Measurements from ENCODE around the gene CCDC157.

CCDC157 gene

GRCh38 chr22:30396871-30397655 lies 40.3 kb downstream of the CCDC157 start, which contains the start of gene SEC14L2:
Gene SEC14L2 (plus strand): TSS chr22:30397018. CDS start chr22:30397117, 99 bp downstream.
- Histone ChIP-seq H3K18ac (ENCODE audit: low read depth in 1 of 2, low read length in 2 of 2) (peak within 1 kb of the TSS; percentile 45 to 75), H2BK15ac (ENCODE audit: low read depth, poor library complexity, severe bottlenecking) (peak within 1 kb of the TSS; percentile 70), H3K4me3 (ENCODE audit: insufficient read depth in 1 of 2, low read depth in 1 of 2, low read length in 2 of 2) (peak within 1 kb of the TSS; percentile 82 to 89), H2BK12ac (ENCODE audit: low read length in 2 of 2) (peak within 1 kb of the TSS; percentile 28 to 71), H3K9me3 (ENCODE audit: control insufficient read depth, low read length) (no peaks in the 10 kb centered on the region), H3K14ac (ENCODE audit: low read length in 2 of 2) (peak within 1 kb of the TSS in 1 of 2 experiments; percentile 53), H3K36me3 (ENCODE audit: control insufficient read depth in 1 of 2, insufficient read depth in 2 of 2, low read depth in 1 of 2, low read length in 2 of 2) (peaks cover 2 to 4% of the 10 kb centered on the region in 2 experiments), H3K23ac (ENCODE audit: low read length in 2 of 2) (peak within 1 kb of the TSS in 1 of 2 experiments; percentile 84), H3K4me1 (ENCODE audit: control insufficient read depth, insufficient read depth, low read depth, low read length) (peaks cover 39% of the 10 kb centered on the region), H4K8ac (ENCODE audit: low read length) (peak within 1 kb of the TSS; percentile 59), H3K27me3 (ENCODE audit: control insufficient read depth in 1 of 2, insufficient read depth in 1 of 2, low read length in 2 of 2) (no peaks in the 10 kb centered on the region), H3K79me1 (replicated peaks; ENCODE audit: low read length, poor library complexity, severe bottlenecking) (peaks cover 27% of the 10 kb centered on the region), H3K4me2 (ENCODE audit: low read length, poor library complexity, severe bottlenecking) (peak within 1 kb of the TSS; percentile 86), H2AK5ac (ENCODE audit: low read length, severe bottlenecking) (peak within 1 kb of the TSS; percentile 47), H3K27ac (ENCODE audit: low read length, poor library complexity, severe bottlenecking) (no peak within 1 kb of the TSS), H4K91ac (ENCODE audit: low read length) (no peak within 1 kb of the TSS), H2AFZ (ENCODE audit: low read depth, low read length) (peak within 1 kb of the TSS; percentile 64), H2BK120ac (ENCODE audit: low read depth, low read length) (no peak within 1 kb of the TSS), H2BK5ac (ENCODE audit: low read depth, low read length, poor library complexity, severe bottlenecking) (no peak within 1 kb of the TSS), H3K4ac (ENCODE audit: low read depth in 1 of 2, low read length in 2 of 2) (peak within 1 kb of the TSS in 1 of 2 experiments; percentile 11), H3K9ac (ENCODE audit: low read length) (peak within 1 kb of the TSS; percentile 68)
- WGBS = under 1% methylated on average over 48 of the region's 56 CpGs
- DNase-seq = peak; percentile 53

DNA sequence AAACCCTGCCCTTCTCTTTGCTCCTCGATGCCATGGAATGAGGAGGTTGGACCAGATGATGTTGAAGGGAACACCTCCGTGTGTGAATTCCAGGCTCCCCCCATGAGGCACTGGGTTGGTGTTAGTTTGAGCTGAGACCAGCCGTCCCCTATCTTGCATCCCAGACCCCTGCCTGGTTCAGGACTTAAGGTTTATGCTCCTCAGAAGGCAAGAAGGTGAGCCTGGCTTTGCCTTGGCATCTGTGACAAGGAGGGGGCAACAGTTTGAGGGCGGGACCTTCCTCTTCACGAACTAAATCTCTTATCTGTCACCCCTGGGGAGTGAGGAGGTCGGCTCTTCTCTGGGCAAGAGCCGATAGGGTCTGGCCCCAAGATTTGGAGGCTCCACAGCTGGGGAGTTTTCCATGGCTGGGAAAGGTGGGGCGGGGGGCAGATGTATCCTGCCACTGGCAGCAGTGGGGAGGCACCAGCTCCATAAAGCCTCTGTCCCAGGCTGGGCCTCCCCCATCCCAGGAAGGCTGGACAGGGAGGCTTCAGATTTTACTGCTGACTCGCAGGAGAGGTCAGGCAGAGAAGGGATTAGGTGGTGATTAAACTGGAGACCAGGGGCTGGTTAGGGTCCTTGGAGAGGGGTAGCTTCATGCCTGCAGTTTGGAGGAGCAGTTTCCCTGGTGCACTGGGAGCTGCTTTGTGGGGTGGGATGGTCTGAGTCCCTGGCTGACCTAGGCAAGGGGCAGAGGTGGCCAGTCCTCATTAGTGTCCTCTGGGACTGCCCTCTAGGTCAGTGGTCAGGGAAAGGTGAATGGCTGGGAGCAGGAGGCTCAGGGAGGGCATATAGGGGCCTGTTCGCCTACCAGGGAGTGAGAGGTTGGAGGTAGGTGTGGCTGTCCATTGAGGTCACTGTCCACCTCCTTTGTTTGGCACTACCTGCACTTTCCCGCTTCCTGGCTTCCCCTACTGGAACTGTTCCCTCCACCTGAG lies 41.1 kb downstream of the CCDC157 start:
- Histone ChIP-seq H3K27ac (ENCODE audit: low read length, poor library complexity, severe bottlenecking) (no peak overlapping the region), H2BK12ac (ENCODE audit: low read length in 2 of 2) (peak overlapping the region in 1 of 2 experiments; percentile 28), H3K4ac (ENCODE audit: low read depth in 1 of 2, low read length in 2 of 2) (no peak overlapping the region), H3K23ac (ENCODE audit: low read length in 2 of 2) (no peak overlapping the region), H3K36me3 (ENCODE audit: control insufficient read depth in 1 of 2, insufficient read depth in 2 of 2, low read depth in 1 of 2, low read length in 2 of 2) (peaks cover 2 to 4% of the 10 kb centered on the region in 2 experiments), H3K9ac (ENCODE audit: low read length) (peak overlapping the region; percentile 68), H2BK120ac (ENCODE audit: low read depth, low read length) (no peak overlapping the region), H2BK5ac (ENCODE audit: low read depth, low read length, poor library complexity, severe bottlenecking) (no peak overlapping the region), H4K91ac (ENCODE audit: low read length) (peak overlapping the region; percentile 13), H2AK5ac (ENCODE audit: low read length, severe bottlenecking) (peak overlapping the region; percentile 41), H3K4me1 (ENCODE audit: control insufficient read depth, insufficient read depth, low read depth, low read length) (peaks cover 34% of the 10 kb centered on the region), H3K4me3 (ENCODE audit: insufficient read depth in 1 of 2, low read depth in 1 of 2, low read length in 2 of 2) (peak overlapping the region; percentile 82 to 89), H3K14ac (ENCODE audit: low read length in 2 of 2) (no peak overlapping the region), H3K27me3 (ENCODE audit: control insufficient read depth in 1 of 2, insufficient read depth in 1 of 2, low read length in 2 of 2) (no peaks in the 10 kb centered on the region), H3K9me3 (ENCODE audit: control insufficient read depth, low read length) (no peaks in the 10 kb centered on the region), H4K8ac (ENCODE audit: low read length) (no peak overlapping the region), H2BK15ac (ENCODE audit: low read depth, poor library complexity, severe bottlenecking) (no peak overlapping the region), H3K4me2 (ENCODE audit: low read length, poor library complexity, severe bottlenecking) (peak overlapping the region; percentile 86), H3K18ac (ENCODE audit: low read depth in 1 of 2, low read length in 2 of 2) (peak overlapping the region in 1 of 2 experiments; percentile 75), H2AFZ (ENCODE audit: low read depth, low read length) (peak overlapping the region; percentile 64), H3K79me1 (replicated peaks; ENCODE audit: low read length, poor library complexity, severe bottlenecking) (peaks cover 28% of the 10 kb centered on the region)
- 34% methylated on average over 9 of the region's 11 CpGs for WGBS
- DNase-seq = peak; percentile 8

DNA sequence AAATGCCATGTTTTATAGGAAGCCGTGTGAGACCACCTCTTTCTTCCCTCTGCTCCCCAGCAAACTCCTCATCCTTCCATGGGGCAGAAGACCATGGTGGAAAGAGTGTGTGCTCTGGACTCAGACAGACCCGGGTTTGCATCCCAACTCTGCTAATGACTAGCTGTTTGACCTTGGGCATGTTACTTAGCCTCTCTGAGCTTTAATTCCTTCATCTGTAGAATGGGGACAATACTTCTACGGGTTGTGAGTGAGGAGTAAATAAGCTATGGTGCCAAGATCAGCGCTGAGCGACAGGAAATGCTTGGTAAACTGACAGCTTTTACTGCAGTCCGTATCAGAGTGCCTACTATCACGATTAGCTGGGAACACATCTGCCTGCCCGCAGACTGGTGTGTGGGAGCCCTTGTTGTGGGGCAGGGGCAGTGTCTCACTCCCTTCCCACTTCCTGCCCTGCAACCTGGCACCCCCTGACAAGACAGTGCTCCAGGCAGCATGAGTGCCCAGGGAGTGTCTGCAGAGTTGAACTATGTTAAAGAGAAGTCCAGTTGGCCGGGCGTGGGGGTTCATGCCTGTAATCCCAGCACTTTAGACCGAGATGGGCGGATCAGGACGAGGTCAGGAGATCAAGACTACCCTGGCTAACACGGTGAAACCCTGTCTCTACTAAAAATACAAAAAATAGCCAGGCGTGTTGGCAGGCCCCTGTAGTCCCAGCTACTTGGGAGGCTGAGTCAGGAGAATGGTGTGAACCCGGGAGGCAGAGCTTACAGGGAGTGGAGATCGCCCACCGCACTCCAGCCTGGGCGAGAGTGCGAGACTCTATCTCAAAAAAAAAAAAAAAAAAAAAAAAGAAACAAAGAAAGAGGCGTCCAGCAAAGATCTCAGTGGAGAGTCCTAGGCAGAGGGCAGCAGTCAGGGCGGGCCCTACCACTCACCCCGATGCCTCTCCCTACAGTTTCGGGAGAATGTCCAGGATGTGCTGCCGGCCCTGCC lies 42.2 kb downstream of the CCDC157 start:
- Histone ChIP-seq H3K14ac (ENCODE audit: low read length in 2 of 2) (no peak overlapping the region), H3K18ac (ENCODE audit: low read depth in 1 of 2, low read length in 2 of 2) (no peak overlapping the region)

More for the DNA sequence above, 42.2 kb downstream of the CCDC157 start:
- peak overlapping the region; percentile 54 for H3K9ac ChIP-seq (ENCODE audit: low read length)
- no peaks in the 10 kb centered on the region for H3K9me3 ChIP-seq (ENCODE audit: control insufficient read depth, low read length)
- H3K4me3 ChIP-seq (ENCODE audit: insufficient read depth in 1 of 2, low read depth in 1 of 2, low read length in 2 of 2) = peak overlapping the region in 1 of 2 experiments; percentile 82
- 88% methylated on average over 18 of the region's 25 CpGs for WGBS
- DNase-seq = no peak
- no peak overlapping the region for H4K8ac ChIP-seq (ENCODE audit: low read length)
- H3K4me2 ChIP-seq (ENCODE audit: low read length, poor library complexity, severe bottlenecking) = no peak overlapping the region
- no peak overlapping the region for H2BK120ac ChIP-seq (ENCODE audit: low read depth, low read length)
- no peak overlapping the region for H3K27ac ChIP-seq (ENCODE audit: low read length, poor library complexity, severe bottlenecking)
- H4K91ac ChIP-seq (ENCODE audit: low read length) = no peak overlapping the region
- no peaks in the 10 kb centered on the region for H3K27me3 ChIP-seq (ENCODE audit: control insufficient read depth in 1 of 2, insufficient read depth in 1 of 2, low read length in 2 of 2)
- no peak overlapping the region for H3K23ac ChIP-seq (ENCODE audit: low read length in 2 of 2)
- H2AK5ac ChIP-seq (ENCODE audit: low read length, severe bottlenecking) = no peak overlapping the region
- peaks cover 2 to 10% of the 10 kb centered on the region in 2 experiments for H3K36me3 ChIP-seq (ENCODE audit: control insufficient read depth in 1 of 2, insufficient read depth in 2 of 2, low read depth in 1 of 2, low read length in 2 of 2)
- peaks cover 25% of the 10 kb centered on the region for H3K4me1 ChIP-seq (ENCODE audit: control insufficient read depth, insufficient read depth, low read depth, low read length)
- no peak overlapping the region for H2BK12ac ChIP-seq (ENCODE audit: low read length in 2 of 2)
- no peak overlapping the region for H2BK5ac ChIP-seq (ENCODE audit: low read depth, low read length, poor library complexity, severe bottlenecking)
- H3K79me1 ChIP-seq (replicated peaks; ENCODE audit: low read length, poor library complexity, severe bottlenecking) = peaks cover 34% of the 10 kb centered on the region
- H3K4ac ChIP-seq (ENCODE audit: low read depth in 1 of 2, low read length in 2 of 2) = no peak overlapping the region
- no peak overlapping the region for H2BK15ac ChIP-seq (ENCODE audit: low read depth, poor library complexity, severe bottlenecking)
- no peak overlapping the region for H2AFZ ChIP-seq (ENCODE audit: low read depth, low read length)
